Measurements from ENCODE around the gene VPS72.
A peak's percentile ranks its signal among the peaks of the same experiment; 100 is the strongest.

The VPS72 gene

GRCh38 chr1:151137789-151138188 lies 52.2 kb downstream of the VPS72 start:
- Mint-ChIP-seq H3K27me3 (ENCODE audit: low read depth) (peaks cover 4% of the 10 kb centered on the region), H3K4me3 (no peak overlapping the region), H3K27ac (no peak overlapping the region), H3K4me1 (peaks cover 15% of the 10 kb centered on the region), H3K36me3 (ENCODE audit: low read depth) (peaks cover 56% of the 10 kb centered on the region), H3K9me3 (no peaks in the 10 kb centered on the region)
- TF ChIP-seq CTCF (IDR thresholded peaks at IDR 0.05; ENCODE audit: unreplicated experiment in 3 of 3), result no peak

- Mint-ChIP-seq H3K4me3 (no peak overlapping the region), H3K27me3 (ENCODE audit: low read depth) (peaks cover 9% of the 10 kb centered on the region), H3K4me1 (peaks cover 29% of the 10 kb centered on the region), H3K9me3 (no peaks in the 10 kb centered on the region), H3K27ac (no peak overlapping the region), H3K36me3 (ENCODE audit: low read depth) (peaks cover 56% of the 10 kb centered on the region)
- TF ChIP-seq CTCF (IDR thresholded peaks at IDR 0.05; ENCODE audit: unreplicated experiment in 3 of 3), result no peak
Observed at GRCh38 chr1:151135433-151136385, 54.3 kb downstream of the VPS72 start.

- H3K9me3 Mint-ChIP-seq, result no peaks in the 10 kb centered on the region
- H3K27me3 Mint-ChIP-seq (ENCODE audit: low read depth), result peaks cover 9% of the 10 kb centered on the region
- TF ChIP-seq CTCF (IDR thresholded peaks at IDR 0.05; ENCODE audit: unreplicated experiment in 3 of 3), result no peak
- H3K36me3 Mint-ChIP-seq (ENCODE audit: low read depth), result peaks cover 51% of the 10 kb centered on the region
- peaks cover 35% of the 10 kb centered on the region for H3K4me1 Mint-ChIP-seq
- H3K4me3 Mint-ChIP-seq, result no peak overlapping the region
- peak overlapping the region in 2 of 3 experiments; percentile 20 to 60 for H3K27ac Mint-ChIP-seq
Observed at GRCh38 chr1:151134991-151135390, 55.0 kb downstream of the VPS72 start.

- Mint-ChIP-seq H3K36me3 (ENCODE audit: low read depth) (peaks cover 45% of the 10 kb centered on the region), H3K9me3 (no peaks in the 10 kb centered on the region), H3K4me3 (peak overlapping the region in 2 of 3 experiments; percentile 43 to 45), H3K4me1 (peaks cover 35% of the 10 kb centered on the region), H3K27ac (peak overlapping the region; percentile 6 to 60 (median 33)), H3K27me3 (ENCODE audit: low read depth) (peaks cover 9% of the 10 kb centered on the region)
- TF ChIP-seq CTCF (IDR thresholded peaks at IDR 0.05; ENCODE audit: unreplicated experiment in 3 of 3), result no peak
Observed at GRCh38 chr1:151134396-151134795, 55.6 kb downstream of the VPS72 start.

GRCh38 chr1:151133018-151133806 lies 56.8 kb downstream of the VPS72 start:
- Mint-ChIP-seq H3K4me1 (peaks cover 35% of the 10 kb centered on the region), H3K36me3 (ENCODE audit: low read depth) (peaks cover 38% of the 10 kb centered on the region), H3K27me3 (ENCODE audit: low read depth) (peaks cover 13% of the 10 kb centered on the region), H3K4me3 (peak overlapping the region; percentile 31 to 81 (median 74)), H3K9me3 (no peaks in the 10 kb centered on the region), H3K27ac (peak overlapping the region; percentile 62 to 89 (median 72))
- TF ChIP-seq CTCF (IDR thresholded peaks at IDR 0.05; ENCODE audit: unreplicated experiment in 3 of 3), result no peak
